Mesenchymal stem cell (in vitro differentiated cells and primary cell): ENCODE data around the gene ASCL3.

Experiments
- DNase-seq: peaks from one replicate; pipeline ENCODE4 v3.0.0-alpha.2; 2013
- H2AFZ ChIP-seq: one replicate; pipeline ENCODE4 v1.6.1; 2013; ENCODE audit warnings: low read depth, mild to moderate bottlenecking, control low read depth, inconsistent platforms, low read length, moderate library complexity
- H2AK5ac ChIP-seq: 2 replicates; pipeline ENCODE4 v1.6.1; 2013; ENCODE audit warnings: low read length, moderate library complexity, mild to moderate bottlenecking, inconsistent platforms; ENCODE audit not compliant: severe bottlenecking
- H2BK120ac ChIP-seq: one replicate; pipeline ENCODE4 v1.6.1; 2013; ENCODE audit warnings: low read depth, mild to moderate bottlenecking, inconsistent platforms, low read length, moderate library complexity
- H2BK12ac ChIP-seq, 2 experiments: one replicate each; pipeline ENCODE4 v1.6.1; 2013; ENCODE audit warnings: inconsistent platforms in 2 of 2, low read length in 2 of 2, mild to moderate bottlenecking in 2 of 2, moderate library complexity in 2 of 2, control low read depth in 1 of 2
- H2BK15ac ChIP-seq: one replicate; pipeline ENCODE4 v1.6.1; 2013; ENCODE audit warnings: mild to moderate bottlenecking, low read depth, inconsistent platforms; ENCODE audit not compliant: poor library complexity, severe bottlenecking
- H2BK5ac ChIP-seq: 2 replicates; pipeline ENCODE4 v1.6.1; 2013; ENCODE audit warnings: low read depth, mild to moderate bottlenecking, low read length, control low read depth, inconsistent platforms; ENCODE audit not compliant: poor library complexity, severe bottlenecking
- H3K14ac ChIP-seq, 2 experiments: one replicate each; pipeline ENCODE4 v1.6.1; 2013; ENCODE audit warnings: inconsistent platforms in 2 of 2, low read length in 2 of 2, control low read depth in 1 of 2, mild to moderate bottlenecking in 1 of 2, moderate library complexity in 1 of 2
- H3K18ac ChIP-seq, 2 experiments: one replicate each; pipeline ENCODE4 v1.6.1; 2013; ENCODE audit warnings: inconsistent platforms in 2 of 2, low read length in 2 of 2, control low read depth in 1 of 2, low read depth in 1 of 2, mild to moderate bottlenecking in 1 of 2
- H3K23ac ChIP-seq, 2 experiments: one replicate each; pipeline ENCODE4 v1.6.1; 2013; ENCODE audit warnings: inconsistent platforms in 2 of 2, low read length in 2 of 2, mild to moderate bottlenecking in 2 of 2, moderate library complexity in 2 of 2, control low read depth in 1 of 2
- H3K27ac ChIP-seq: 2 replicates; pipeline ENCODE4 v1.5.1; 2013; ENCODE audit warnings: mild to moderate bottlenecking, moderate library complexity, low read length, control low read depth, inconsistent platforms; ENCODE audit not compliant: poor library complexity, severe bottlenecking
- H3K27me3 ChIP-seq, 2 experiments: 2 replicates each; pipeline versions ENCODE4 v1.6.1 to v1.7.0; 2013; ENCODE audit warnings: low read length in 2 of 2, mild to moderate bottlenecking in 2 of 2, moderate library complexity in 2 of 2, control low read depth in 1 of 2, inconsistent platforms in 1 of 2; ENCODE audit not compliant: control insufficient read depth in 1 of 2, insufficient read depth in 1 of 2
- H3K36me3 ChIP-seq, 2 experiments: 2 replicates each; pipeline versions ENCODE4 v1.6.1 to v1.7.0; 2013; ENCODE audit warnings: low read length in 2 of 2, control low read depth in 1 of 2, inconsistent platforms in 1 of 2, low read depth in 1 of 2, mild to moderate bottlenecking in 1 of 2; ENCODE audit not compliant: insufficient read depth in 2 of 2, control insufficient read depth in 1 of 2
- H3K4ac ChIP-seq, 2 experiments: one replicate each; pipeline ENCODE4 v1.6.1; 2013; ENCODE audit warnings: inconsistent platforms in 2 of 2, low read length in 2 of 2, mild to moderate bottlenecking in 2 of 2, moderate library complexity in 2 of 2, control low read depth in 1 of 2, low read depth in 1 of 2
- H3K4me1 ChIP-seq: 2 replicates; pipeline ENCODE4 v1.6.1; 2013; ENCODE audit warnings: low read depth, low read length, control low read depth; ENCODE audit not compliant: control insufficient read depth, insufficient read depth
- H3K4me2 ChIP-seq: 2 replicates; pipeline ENCODE4 v1.6.1; 2013; ENCODE audit warnings: low read length, mild to moderate bottlenecking, inconsistent platforms; ENCODE audit not compliant: poor library complexity, severe bottlenecking
- H3K4me3 ChIP-seq, 2 experiments: 2 replicates each; pipeline versions ENCODE4 v1.5.1 to v1.7.0; 2013; ENCODE audit warnings: low read length in 2 of 2, mild to moderate bottlenecking in 2 of 2, control low read depth in 1 of 2, low read depth in 1 of 2; ENCODE audit not compliant: insufficient read depth in 1 of 2
- H3K79me1 ChIP-seq: replicated peaks from 2 replicates; pipeline ENCODE4 v1.6.1; 2013; ENCODE audit warnings: mild to moderate bottlenecking, control low read depth, low read length, inconsistent platforms; ENCODE audit not compliant: poor library complexity, severe bottlenecking
- H3K9ac ChIP-seq: 2 replicates; pipeline ENCODE4 v1.7.0; 2013; ENCODE audit warnings: mild to moderate bottlenecking, low read length, moderate library complexity
- H3K9me3 ChIP-seq: 2 replicates; pipeline ENCODE4 v1.7.0; 2013; ENCODE audit warnings: mild to moderate bottlenecking, low read length; ENCODE audit not compliant: control insufficient read depth
- H4K8ac ChIP-seq: one replicate; pipeline ENCODE4 v1.6.1; 2013; ENCODE audit warnings: inconsistent platforms, mild to moderate bottlenecking, low read length, moderate library complexity
- H4K91ac ChIP-seq: one replicate; pipeline ENCODE4 v1.6.1; 2013; ENCODE audit warnings: mild to moderate bottlenecking, low read length, inconsistent platforms
- WGBS: methylation state at CpG from one replicate; pipeline ENCODE4 v1.1.7; 2013; ENCODE audit warnings: mixed read lengths; 5-methylcytosine and 5-hydroxymethylcytosine counted together

Gene ASCL3

GRCh38 chr11:8967184-8967583, 24.4 kb upstream of the ASCL3 start:
- H3K18ac ChIP-seq, result no peak overlapping the region
- no peaks in the 10 kb centered on the region for H3K9me3 ChIP-seq
- no peak overlapping the region for H3K4me3 ChIP-seq
- 90% methylated on average over 7 of the region's 8 CpGs for WGBS
- peaks cover 0 to 2% of the 10 kb centered on the region in 2 experiments for H3K36me3 ChIP-seq
- no peak overlapping the region for H3K23ac ChIP-seq
- peaks cover 6% of the 10 kb centered on the region for H3K4me1 ChIP-seq
- H2BK12ac ChIP-seq, result no peak overlapping the region
- no peak overlapping the region for H4K91ac ChIP-seq
- no peak overlapping the region for H3K9ac ChIP-seq
- H3K27ac ChIP-seq, result no peak overlapping the region
- H2BK120ac ChIP-seq, result no peak overlapping the region
- no peak overlapping the region for H3K4ac ChIP-seq
- no peak overlapping the region for H2AK5ac ChIP-seq
- H2BK5ac ChIP-seq, result no peak overlapping the region
- no peak overlapping the region for H2AFZ ChIP-seq
- H3K79me1 ChIP-seq, result peaks cover 10% of the 10 kb centered on the region
- DNase-seq, result no peak
- H3K14ac ChIP-seq, result no peak overlapping the region
- no peak overlapping the region for H3K4me2 ChIP-seq
- no peaks in the 10 kb centered on the region for H3K27me3 ChIP-seq
- no peak overlapping the region for H4K8ac ChIP-seq
- H2BK15ac ChIP-seq, result no peak overlapping the region

- Histone ChIP-seq H3K23ac (peak within 1 kb of the TSS; percentile 51 to 66), H3K27me3 (no peaks in the 10 kb centered on the region), H3K18ac (peak within 1 kb of the TSS; percentile 96 to 99), H3K27ac (peak within 1 kb of the TSS; percentile 97), H3K4me3 (peak within 1 kb of the TSS; percentile 92 to 98), H2BK5ac (peak within 1 kb of the TSS; percentile 79), H2BK15ac (peak within 1 kb of the TSS; percentile 94), H3K9me3 (no peaks in the 10 kb centered on the region), H4K8ac (peak within 1 kb of the TSS; percentile 99), H4K91ac (peak within 1 kb of the TSS; percentile 87), H3K9ac (peak within 1 kb of the TSS; percentile 98), H2BK120ac (peak within 1 kb of the TSS; percentile 91), H2BK12ac (peak within 1 kb of the TSS; percentile 31 to 33), H3K4ac (peak within 1 kb of the TSS; percentile 94 to 96), H2AK5ac (no peak within 1 kb of the TSS), H3K4me2 (peak within 1 kb of the TSS; percentile 95), H3K14ac (peak within 1 kb of the TSS in 1 of 2 experiments; percentile 94), H3K4me1 (peaks cover 6% of the 10 kb centered on the region), H3K79me1 (peaks cover 10% of the 10 kb centered on the region), H3K36me3 (peaks cover 0 to 2% of the 10 kb centered on the region in 2 experiments), H2AFZ (peak within 1 kb of the TSS; percentile 91)
- peak; percentile 90 for DNase-seq
- WGBS, result under 1% methylated on average over 67 of the region's 67 CpGs
These were observed 21.8 kb upstream of the ASCL3 start, which contains the start of gene TMEM9B for GRCh38 chr11:8964324-8965320. Gene TMEM9B, minus strand, starts transcription at chr11:8964442. Its CDS starts 129 bp downstream, at chr11:8964313.

DNA sequence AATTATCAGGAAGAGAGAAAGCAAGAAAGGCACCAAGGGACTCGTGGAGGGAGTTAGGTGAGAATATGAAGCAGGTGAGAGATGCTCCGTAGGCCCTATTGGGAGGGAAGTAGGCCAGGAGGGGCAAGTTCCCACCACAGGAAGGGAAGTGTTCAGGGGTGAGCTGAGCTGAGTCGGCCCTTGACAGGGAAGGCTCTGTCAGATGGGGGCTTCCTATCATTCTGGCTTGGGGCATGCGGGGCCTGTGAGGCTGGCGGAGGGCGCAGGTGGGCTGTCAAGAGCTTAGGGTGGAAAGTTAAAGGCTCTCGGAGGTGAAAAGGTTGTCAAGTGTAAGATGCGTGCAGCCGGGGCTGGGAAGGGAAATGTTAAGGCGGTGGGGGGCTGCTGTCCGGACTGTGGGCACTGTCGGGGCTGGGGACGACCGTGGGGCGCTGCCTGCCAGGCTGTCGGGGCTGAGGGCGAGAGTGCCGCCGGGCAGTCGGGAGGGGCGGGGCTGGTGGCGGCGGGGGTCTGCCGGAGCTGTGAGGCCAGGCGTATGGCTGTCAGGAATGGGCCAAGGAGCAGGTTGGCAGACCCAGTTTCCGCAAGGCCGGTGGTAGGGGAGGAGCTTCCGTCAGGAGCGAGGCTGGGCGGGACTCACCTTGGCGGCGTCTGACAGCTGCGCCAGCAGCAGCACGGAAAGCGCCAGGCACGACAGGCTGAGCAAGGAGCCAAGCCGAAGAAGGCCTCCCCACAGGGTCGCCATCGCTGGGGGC, 20.9 kb upstream of the ASCL3 start:
- 5% methylated on average over 32 of the region's 39 CpGs for WGBS
- peaks cover 6% of the 10 kb centered on the region for H3K4me1 ChIP-seq
- H3K4ac ChIP-seq, result peak overlapping the region; percentile 71 to 78
- peak overlapping the region; percentile 52 for H3K27ac ChIP-seq
- H3K23ac ChIP-seq, result no peak overlapping the region
- H4K8ac ChIP-seq, result peak overlapping the region; percentile 99
- H2AFZ ChIP-seq, result peak overlapping the region; percentile 85
- H3K36me3 ChIP-seq, result peaks cover 0 to 2% of the 10 kb centered on the region in 2 experiments
- H2BK5ac ChIP-seq, result peak overlapping the region; percentile 26
- peak overlapping the region; percentile 94 for H2BK15ac ChIP-seq
- H4K91ac ChIP-seq, result peak overlapping the region; percentile 87
- peak overlapping the region; percentile 92 to 98 for H3K4me3 ChIP-seq
- DNase-seq, result no peak
- peak overlapping the region; percentile 30 for H2BK120ac ChIP-seq
- no peaks in the 10 kb centered on the region for H3K9me3 ChIP-seq
- peak overlapping the region; percentile 95 for H3K4me2 ChIP-seq
- peak overlapping the region in 1 of 2 experiments; percentile 13 for H3K14ac ChIP-seq
- peaks cover 15% of the 10 kb centered on the region for H3K79me1 ChIP-seq
- H3K18ac ChIP-seq, result peak overlapping the region; percentile 71 to 96
- peak overlapping the region; percentile 98 for H3K9ac ChIP-seq
- H3K27me3 ChIP-seq, result no peaks in the 10 kb centered on the region
- H2BK12ac ChIP-seq, result peak overlapping the region in 1 of 2 experiments; percentile 33
- H2AK5ac ChIP-seq, result no peak overlapping the region
